Glutamatergic neuron (in vitro differentiated cells): ENCODE measurements around the gene RAB11A. TPM values are rescaled to one million over a fixed set of nuclear protein-coding genes. Genes with fewer than 3 reads are reported as not detected.

ENCODE experiments used
- DNase-seq: peaks from one replicate; pipeline ENCODE4 v3.0.0; 2022
- H3K27ac Mint-ChIP-seq: one replicate; pipeline ENCODE4 v1.8.0; 2020; ENCODE audit warnings: mild to moderate bottlenecking, mixed read lengths, inconsistent platforms; ENCODE audit not compliant: unreplicated experiment
- H3K27me3 Mint-ChIP-seq: one replicate; pipeline ENCODE4 v1.8.0; 2020; ENCODE audit warnings: mild to moderate bottlenecking, moderate library complexity, mixed read lengths, inconsistent platforms; ENCODE audit not compliant: unreplicated experiment
- H3K36me3 Mint-ChIP-seq: one replicate; pipeline ENCODE4 v1.8.0; 2020; ENCODE audit warnings: mild to moderate bottlenecking, mixed read lengths, inconsistent platforms; ENCODE audit not compliant: unreplicated experiment
- H3K4me1 Mint-ChIP-seq: one replicate; pipeline ENCODE4 v1.8.0; 2020; ENCODE audit warnings: mild to moderate bottlenecking, low read depth, mixed read lengths, inconsistent platforms; ENCODE audit not compliant: unreplicated experiment
- H3K4me3 Mint-ChIP-seq: one replicate; pipeline ENCODE4 v1.8.0; 2020; ENCODE audit warnings: mild to moderate bottlenecking, mixed read lengths, inconsistent platforms; ENCODE audit not compliant: unreplicated experiment
- H3K9me3 Mint-ChIP-seq: one replicate; pipeline ENCODE4 v1.8.0; 2020; ENCODE audit warnings: mild to moderate bottlenecking, moderate library complexity, mixed read lengths, inconsistent platforms; ENCODE audit not compliant: unreplicated experiment
- CTCF ChIP-seq: fragments of 200-600 bp; sonication (generic); IDR thresholded peaks from one replicate; pipeline ENCODE4 v1.5.0; 2021; ENCODE audit not compliant: partially characterized antibody, unreplicated experiment
- total RNA-seq: library from RNA; stranded (reverse); fragmentation: NEBNext Ultra II Directional; extraction: Animal tissue kit (Norgen Biotek cat#: 25700); gene quantifications from one replicate; pipeline ENCODE4 v1.2.1, GENCODE V29; 2021; ENCODE audit not compliant: unreplicated experiment

RAB11A gene
- total RNA-seq, 1 donor from 2014 or later, result 197 TPM

GRCh38 chr15:65917936-65918335 is 48.6 kb downstream of the RAB11A start:
- H3K27ac Mint-ChIP-seq, result no peak overlapping the region
- TF ChIP-seq CTCF, result no peak
- H3K9me3 Mint-ChIP-seq, result peaks cover 3% of the 10 kb centered on the region
- H3K4me3 Mint-ChIP-seq, result no peak overlapping the region
- no peaks in the 10 kb centered on the region for H3K36me3 Mint-ChIP-seq
- H3K27me3 Mint-ChIP-seq, result no peaks in the 10 kb centered on the region
- DNase-seq, result no peak
- H3K4me1 Mint-ChIP-seq, result no peaks in the 10 kb centered on the region

- DNase-seq, result no peak
- Mint-ChIP-seq H3K36me3 (no peaks in the 10 kb centered on the region), H3K27ac (no peak overlapping the region), H3K9me3 (peaks cover 3% of the 10 kb centered on the region), H3K27me3 (peaks cover 2% of the 10 kb centered on the region), H3K4me3 (no peak overlapping the region), H3K4me1 (no peaks in the 10 kb centered on the region)
- no peak for TF ChIP-seq CTCF
Observed at GRCh38 chr15:65918357-65918920, 49.1 kb downstream of the RAB11A start.

- no peak for DNase-seq
- no peaks in the 10 kb centered on the region for H3K4me1 Mint-ChIP-seq
- H3K36me3 Mint-ChIP-seq, result no peaks in the 10 kb centered on the region
- TF ChIP-seq CTCF, result no peak
- no peak overlapping the region for H3K4me3 Mint-ChIP-seq
- no peak overlapping the region for H3K27ac Mint-ChIP-seq
- H3K9me3 Mint-ChIP-seq, result peaks cover 5% of the 10 kb centered on the region
- H3K27me3 Mint-ChIP-seq, result peaks cover 2% of the 10 kb centered on the region
Observed at GRCh38 chr15:65918945-65919344, 49.7 kb downstream of the RAB11A start.

GRCh38 chr15:65919353-65919752 is 50.1 kb downstream of the RAB11A start:
- DNase-seq, result no peak
- H3K4me1 Mint-ChIP-seq, result no peaks in the 10 kb centered on the region
- peaks cover 5% of the 10 kb centered on the region for H3K9me3 Mint-ChIP-seq
- peaks cover 2% of the 10 kb centered on the region for H3K27me3 Mint-ChIP-seq
- no peak overlapping the region for H3K27ac Mint-ChIP-seq
- H3K36me3 Mint-ChIP-seq, result no peaks in the 10 kb centered on the region
- no peak for TF ChIP-seq CTCF
- H3K4me3 Mint-ChIP-seq, result no peak overlapping the region

GRCh38 chr15:65920121-65920520 is 50.8 kb downstream of the RAB11A start:
- no peaks in the 10 kb centered on the region for H3K4me1 Mint-ChIP-seq
- peaks cover 2% of the 10 kb centered on the region for H3K27me3 Mint-ChIP-seq
- no peak overlapping the region for H3K27ac Mint-ChIP-seq
- H3K9me3 Mint-ChIP-seq, result peaks cover 5% of the 10 kb centered on the region
- H3K36me3 Mint-ChIP-seq, result no peaks in the 10 kb centered on the region
- DNase-seq, result no peak
- no peak overlapping the region for H3K4me3 Mint-ChIP-seq
- TF ChIP-seq CTCF, result no peak
